GM15510 (cell line): ENCODE data around the gene SLC2A13.

Experiments
- POLR2A ChIP-seq: IDR thresholded peaks from 3 replicates; pipeline ENCODE4 v1.6.1; 2011; ENCODE audit warnings: borderline replicate concordance; ENCODE audit not compliant: insufficient read length; ENCODE audit errors: extremely low read depth

SLC2A13 gene

DNA sequence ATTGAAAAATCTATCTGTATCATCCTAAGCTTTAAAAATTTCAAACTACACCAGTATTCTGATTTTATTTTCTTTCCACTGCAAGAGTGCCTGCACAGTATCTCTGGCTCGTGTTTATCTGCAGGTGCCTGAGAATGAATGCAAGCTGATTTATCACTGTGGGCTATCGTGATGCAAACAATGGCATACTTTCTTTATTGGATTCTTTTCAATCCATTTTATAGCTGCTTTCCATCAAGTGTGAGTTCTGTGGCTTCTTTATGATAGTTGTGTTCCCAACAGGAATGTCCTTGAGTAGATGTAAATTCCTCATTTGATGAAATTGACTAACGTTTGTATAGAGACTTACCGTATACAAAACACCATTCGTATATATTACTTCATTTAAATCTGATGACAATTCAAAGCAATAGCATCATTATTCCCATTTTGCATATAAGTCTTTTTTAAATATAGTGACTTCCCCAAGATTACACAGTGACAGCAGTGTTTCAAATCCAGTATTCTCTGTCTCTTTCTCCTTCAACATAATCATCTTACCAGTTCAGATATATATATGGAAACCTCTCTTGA lies 326.0 kb downstream of the SLC2A13 start:
- no peak for TF ChIP-seq POLR2A

DNA sequence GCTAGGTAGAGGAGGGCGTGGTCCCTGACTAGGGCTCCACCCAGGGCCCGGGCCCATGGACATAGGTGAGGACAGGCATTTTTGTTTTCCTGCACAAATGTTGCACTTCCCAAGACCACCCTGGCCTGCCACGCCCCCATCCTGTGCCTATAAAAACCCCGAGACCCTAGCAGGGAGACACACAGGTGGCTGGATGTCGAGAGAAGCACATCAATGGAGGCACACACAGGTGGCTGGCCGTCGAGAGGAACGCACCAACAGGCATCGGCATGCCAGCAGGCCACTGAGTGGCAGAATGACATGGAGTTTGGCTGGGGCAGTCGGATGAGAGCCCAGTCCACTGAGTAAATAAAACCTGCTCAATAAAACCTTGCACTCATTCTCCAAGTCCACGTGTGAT lies 328.4 kb downstream of the SLC2A13 start:
- TF ChIP-seq POLR2A = no peak

DNA sequence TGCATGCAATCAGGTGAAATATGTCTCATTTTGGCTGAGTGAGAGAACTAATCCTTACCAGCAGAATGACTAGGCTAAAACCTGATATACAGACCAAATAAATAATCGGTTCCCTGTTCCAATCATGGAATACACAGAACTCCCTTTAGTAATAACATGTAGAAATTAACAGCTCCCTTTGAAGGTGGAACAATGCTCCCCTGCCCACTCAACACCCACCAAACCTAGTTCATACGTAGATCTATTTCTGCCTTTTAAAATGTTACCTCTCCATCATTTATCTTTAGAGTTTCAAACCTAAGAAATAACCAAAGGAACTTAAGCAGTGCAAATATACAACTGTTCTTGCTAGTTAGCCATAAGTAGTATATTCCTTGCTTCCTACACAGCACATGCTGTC lies 332.6 kb downstream of the SLC2A13 start:
- no peak for TF ChIP-seq POLR2A

DNA sequence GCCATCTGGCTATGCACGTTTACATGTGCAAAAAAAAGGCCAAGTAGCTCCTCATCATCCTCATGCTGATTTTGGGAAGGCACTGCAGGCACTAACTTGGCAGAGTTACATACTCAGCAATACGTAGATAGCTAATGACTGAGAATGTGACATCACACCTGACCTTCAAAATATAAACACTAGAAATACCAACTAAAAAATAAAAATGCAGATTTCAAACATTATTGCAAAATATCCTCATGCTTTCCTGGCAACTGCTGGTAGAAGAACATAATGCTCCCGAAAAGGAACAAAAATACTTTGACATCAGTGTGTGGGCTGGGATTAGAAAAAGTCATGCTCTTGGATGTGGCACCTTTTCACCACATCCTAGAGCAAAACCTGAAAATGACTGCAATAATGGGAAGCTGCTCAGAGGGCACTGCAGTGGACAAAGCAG lies 333.0 kb downstream of the SLC2A13 start:
- no peak for TF ChIP-seq POLR2A

DNA sequence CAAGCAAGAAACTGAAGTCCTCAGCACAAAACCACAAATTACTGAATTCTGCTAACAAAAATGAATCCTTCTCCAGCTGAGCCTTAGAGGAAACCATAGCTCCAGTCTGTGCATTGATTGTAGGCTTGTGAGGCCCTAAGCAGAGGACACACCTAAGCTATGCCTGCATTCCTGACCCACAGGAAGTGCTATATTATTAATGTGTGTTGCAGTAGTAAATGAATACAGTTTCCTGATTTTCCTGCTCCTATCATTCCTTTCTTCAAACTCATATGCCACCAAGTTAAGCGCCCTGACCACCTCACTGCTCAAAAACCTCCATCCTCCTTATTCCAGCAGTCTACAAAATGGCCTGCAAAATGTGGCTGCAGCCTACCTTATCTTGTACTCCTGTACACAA lies 334.4 kb downstream of the SLC2A13 start:
- no peak for TF ChIP-seq POLR2A

DNA sequence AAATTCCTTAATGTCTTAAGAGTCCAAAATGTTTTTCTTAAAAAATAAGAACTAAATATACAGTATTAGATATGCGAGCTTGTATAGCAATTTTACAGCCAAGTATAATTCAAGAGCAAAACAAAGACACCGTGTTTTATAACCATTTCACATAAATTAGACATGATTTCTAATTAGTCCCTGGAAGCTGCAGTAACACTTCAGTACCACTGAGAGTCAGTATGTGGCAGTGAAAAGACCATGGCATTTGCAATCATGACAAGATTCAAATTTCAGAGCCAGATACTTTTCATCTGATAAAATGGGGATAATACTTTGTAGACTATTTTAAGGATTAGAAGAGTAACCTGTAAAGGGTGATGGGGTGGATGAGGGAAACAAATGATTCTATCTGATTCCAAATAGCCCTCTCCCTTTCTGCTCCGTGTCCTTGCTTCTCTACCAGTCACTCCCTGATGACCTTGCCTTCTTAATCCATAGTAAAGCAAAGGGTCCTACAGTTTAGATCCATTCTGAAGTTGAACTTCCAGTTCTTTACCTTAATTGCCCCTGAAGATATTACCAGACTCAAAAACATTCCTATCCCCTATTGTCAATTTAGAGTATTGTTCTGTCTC lies 340.8 kb downstream of the SLC2A13 start:
- TF ChIP-seq POLR2A = no peak

DNA sequence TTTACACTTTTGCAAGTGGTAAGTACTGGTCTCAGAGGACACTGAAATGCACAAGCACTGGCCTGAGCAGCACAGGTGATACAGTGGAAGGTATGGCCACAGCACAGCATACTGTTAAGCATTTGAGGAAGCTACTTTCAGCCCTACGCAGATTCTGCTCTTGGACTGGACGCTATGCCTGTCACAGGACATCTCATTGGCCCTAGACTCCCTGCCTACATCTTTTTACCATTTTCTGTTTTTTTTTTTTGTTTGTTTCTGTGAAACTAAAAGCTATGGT lies 342.1 kb downstream of the SLC2A13 start:
- TF ChIP-seq POLR2A = no peak

DNA sequence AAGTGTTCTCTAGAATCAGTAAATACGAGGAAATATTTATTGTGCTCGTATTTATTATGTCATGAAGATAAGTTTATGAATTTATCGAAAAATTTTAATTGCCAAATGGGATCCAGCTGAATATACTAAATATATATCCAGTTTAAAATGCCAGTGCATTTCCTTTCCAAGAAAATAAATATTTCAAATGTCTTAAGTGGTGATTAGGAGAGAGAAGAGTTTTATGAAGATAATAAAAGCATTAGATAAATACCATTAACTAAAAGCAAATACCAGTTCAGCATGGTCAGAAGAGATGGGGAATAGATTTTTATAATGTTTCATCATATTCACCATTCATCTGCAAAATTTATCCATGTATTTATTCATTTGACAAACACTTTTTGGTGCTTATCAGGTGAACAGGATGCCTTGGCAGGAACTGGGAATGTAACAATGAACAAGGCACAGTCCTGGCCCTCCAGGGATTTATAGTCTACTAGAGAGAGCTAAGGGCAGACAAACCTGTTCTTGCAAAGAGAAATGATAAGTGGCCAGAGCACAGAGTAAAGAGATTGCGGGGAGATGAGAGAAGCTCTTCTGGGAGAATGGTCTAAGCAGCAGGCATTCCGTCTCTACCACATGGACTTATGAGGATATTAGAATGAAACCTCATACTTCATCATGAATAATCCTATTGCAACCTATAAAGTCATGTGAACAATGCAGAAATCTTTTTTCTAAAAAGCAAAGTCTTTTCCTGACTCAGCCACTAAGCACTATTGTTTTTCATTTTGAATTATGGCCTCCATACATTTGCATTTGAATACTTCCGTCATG lies 342.6 kb downstream of the SLC2A13 start:
- no peak for TF ChIP-seq POLR2A

DNA sequence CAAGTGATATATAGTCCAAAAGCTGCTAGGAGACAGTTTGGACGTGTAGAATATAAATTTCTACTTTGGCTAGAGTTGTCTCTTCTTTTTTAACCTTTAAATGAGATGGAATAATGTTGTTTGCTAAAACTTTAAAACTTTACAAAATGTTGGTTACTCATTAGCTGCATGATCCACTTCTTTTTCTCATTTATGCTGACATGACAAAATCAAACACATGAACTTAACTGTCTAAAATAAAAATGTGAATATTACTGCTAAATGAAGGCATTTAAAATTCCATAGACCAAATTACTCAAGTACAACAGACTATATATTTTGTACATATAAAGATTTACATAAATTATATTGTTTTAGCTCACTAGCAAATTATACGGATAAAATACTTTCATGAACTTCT lies 350.4 kb downstream of the SLC2A13 start:
- no peak for TF ChIP-seq POLR2A

DNA sequence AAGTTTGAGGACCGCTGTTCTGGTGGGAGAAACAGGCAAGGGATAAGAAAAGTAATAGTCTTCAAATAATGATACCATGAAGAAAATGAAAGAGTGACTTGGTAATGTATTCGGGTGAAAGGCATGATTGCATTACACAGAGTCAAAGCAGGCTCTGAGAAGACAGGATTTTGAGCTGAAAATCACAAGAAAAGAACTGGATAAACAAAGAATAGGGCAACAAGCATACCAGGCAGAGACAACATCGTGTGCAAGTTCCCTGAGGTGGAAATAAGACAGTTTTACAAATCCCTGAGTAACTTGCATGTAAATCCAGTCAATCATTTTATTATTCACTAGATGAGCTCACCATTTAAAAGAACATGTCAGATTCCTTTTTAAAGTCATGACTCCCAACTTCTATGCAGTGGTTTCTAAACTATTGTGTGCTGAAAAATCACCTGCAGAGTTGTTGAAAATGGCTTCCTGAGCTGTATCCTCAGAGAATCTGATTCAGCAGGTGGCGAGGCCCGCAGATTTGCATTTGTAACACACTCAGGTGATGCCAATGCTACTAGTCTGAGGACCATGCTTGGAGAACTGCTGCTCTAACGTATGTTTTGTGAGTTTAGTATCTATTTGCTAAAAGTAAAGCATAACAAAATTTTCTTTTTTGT lies 353.3 kb downstream of the SLC2A13 start:
- TF ChIP-seq POLR2A = no peak

DNA sequence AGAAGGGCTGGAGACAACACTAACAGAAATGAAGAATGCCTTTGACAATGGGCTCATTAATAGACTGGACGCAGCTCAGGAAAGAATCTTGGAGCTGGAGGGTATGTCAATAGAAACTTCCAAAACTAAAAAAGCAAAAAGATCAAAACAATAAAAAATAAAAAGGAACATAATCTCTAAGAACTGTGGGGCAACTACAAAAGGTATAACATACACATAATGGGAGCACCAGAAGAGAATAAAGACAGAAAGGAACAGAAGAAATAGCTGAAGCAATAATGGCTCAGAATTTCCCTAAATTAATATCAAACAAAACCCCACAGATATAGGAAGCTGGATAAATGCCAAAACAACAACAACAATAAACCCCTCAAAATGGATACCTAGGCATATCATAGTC lies 362.2 kb downstream of the SLC2A13 start:
- no peak for TF ChIP-seq POLR2A

DNA sequence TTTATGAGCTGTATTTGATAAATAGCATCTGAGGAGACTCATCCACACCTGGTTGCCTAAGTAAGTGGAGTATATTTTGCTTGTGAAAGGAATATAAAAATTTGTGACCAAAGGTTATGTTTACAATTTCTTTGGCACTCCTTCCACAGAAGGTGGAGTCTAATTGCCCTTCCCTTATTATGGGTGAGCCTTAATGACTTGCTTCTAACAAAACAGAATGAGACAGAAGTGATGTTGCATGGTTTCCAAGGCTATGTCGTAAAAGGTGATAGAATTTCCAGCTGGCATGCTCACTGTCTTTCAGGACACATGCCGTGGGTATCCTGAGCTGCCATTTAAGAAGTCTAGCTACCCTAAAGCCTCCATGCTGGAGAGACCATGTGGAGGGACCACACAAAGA lies 369.5 kb downstream of the SLC2A13 start:
- no peak for TF ChIP-seq POLR2A

DNA sequence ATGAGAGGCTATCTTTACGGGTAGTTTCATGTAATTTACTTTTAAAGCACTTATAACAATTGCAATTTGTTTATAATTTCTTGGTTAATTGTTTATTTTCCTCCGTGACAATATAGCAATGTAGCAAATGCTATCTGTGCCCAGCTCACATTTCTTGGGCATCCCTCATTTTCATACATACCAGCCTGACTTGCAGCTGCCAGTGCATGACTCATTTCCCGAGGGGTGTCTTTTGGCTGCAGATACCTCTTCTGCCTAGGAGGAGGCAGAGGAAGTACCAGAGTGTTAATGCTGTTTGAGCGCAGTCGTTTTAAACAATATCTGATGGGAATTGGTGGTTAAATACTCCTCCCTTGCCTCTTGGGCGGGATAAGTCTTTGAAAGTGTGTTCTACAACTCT lies 382.1 kb downstream of the SLC2A13 start:
- no peak for TF ChIP-seq POLR2A

DNA sequence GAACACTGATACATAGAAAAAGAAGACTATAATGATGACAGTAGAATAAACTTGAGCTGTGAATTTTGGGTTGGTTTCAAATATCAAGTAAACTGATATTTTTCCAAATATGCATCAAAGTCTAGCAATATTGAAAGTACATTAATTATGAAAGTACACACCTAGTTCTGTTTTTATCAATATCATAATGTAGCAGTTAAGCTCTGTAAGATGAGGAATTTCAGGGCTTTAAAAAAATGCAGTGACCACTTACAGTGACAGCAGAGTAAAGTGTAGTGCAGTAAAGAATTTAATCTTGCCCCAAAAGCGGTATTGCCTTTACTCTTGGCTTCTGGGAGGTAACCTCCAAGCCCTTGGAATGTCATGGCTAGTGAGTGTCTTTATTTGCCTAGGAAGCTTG lies 383.4 kb downstream of the SLC2A13 start:
- no peak for TF ChIP-seq POLR2A

DNA sequence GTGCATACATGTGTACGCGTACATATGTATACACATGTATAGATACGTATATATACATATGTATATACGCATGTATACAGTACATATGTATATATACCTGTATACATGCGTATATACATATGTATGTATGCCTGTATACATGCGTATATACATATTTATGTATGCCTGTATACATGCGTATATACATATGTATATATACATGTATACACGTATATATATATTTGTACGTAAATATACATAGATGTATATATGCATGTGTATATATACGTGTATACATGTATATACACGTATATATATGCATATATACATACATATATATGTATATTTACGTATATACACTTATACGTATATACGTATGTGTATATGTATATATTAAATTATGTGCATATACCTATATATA lies 392.3 kb downstream of the SLC2A13 start:
- TF ChIP-seq POLR2A = no peak

DNA sequence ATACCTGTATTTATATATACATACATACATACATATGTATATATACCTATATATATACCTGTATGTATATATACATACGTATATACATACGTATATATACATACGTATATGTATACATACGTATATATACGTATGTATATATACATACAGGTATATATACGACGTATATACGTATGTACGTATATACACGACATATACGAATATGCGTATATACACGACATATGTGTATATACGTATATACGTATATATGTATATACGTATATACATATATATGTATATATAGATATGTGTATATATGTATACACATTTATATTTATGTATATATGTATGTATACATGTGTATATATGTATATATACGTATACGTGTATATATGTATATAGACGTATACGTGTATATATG lies 393.5 kb downstream of the SLC2A13 start:
- TF ChIP-seq POLR2A = no peak
